Dermis blood vessel endothelial cell (primary cell): Measurements from ENCODE around the gene TOM1L2. TPM values are rescaled to one million over a fixed set of nuclear protein-coding genes. Genes with fewer than 3 reads are reported as not detected.

Source experiments
- DNase-seq: peaks from one replicate; pipeline ENCODE4 v3.0.0; 2010
- total RNA-seq: library from RNA; depleted of rRNA; stranded (reverse); fragments of >200 nt; gene quantifications from 2 replicates; pipeline ENCODE4 v1.2.3, GENCODE V29; 2014

Gene TOM1L2
- total RNA-seq, 1 donor from 2014 or later: 21.6 TPM

- no peak for DNase-seq
These were observed 140.8 kb downstream of the TOM1L2 start for GRCh38 chr17:17831208-17832031.

DNA sequence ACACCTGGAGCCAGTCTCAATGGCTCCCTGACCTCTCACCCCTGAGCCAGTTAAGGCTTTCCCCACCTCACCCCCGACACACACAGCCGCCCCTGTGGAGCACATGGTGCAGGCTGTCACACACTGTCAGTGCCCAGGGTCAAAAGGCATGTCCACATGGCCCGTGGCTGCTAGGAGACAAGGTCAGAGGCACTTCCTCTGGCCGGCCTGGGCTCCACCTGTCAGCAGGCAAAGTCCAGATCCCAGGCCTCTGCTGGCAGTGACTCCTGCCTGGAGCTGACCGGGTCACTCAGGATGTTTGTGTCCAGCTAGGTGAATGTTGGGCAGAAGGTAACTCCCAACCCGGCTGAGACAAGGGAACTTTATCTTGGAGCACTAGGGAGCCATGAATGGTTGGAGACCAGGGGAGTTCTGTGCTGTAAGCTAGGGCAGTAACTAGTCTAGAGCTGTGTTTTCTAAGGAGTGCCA, 141.4 kb downstream of the TOM1L2 start:
- no peak for DNase-seq

- DNase-seq: no peak
These were observed 142.0 kb downstream of the TOM1L2 start for GRCh38 chr17:17830269-17830567.

GRCh38 chr17:17827826-17828621, 144.2 kb downstream of the TOM1L2 start:
- DNase-seq: no peak

GRCh38 chr17:17826942-17827785, 145.0 kb downstream of the TOM1L2 start:
- no peak for DNase-seq

DNA sequence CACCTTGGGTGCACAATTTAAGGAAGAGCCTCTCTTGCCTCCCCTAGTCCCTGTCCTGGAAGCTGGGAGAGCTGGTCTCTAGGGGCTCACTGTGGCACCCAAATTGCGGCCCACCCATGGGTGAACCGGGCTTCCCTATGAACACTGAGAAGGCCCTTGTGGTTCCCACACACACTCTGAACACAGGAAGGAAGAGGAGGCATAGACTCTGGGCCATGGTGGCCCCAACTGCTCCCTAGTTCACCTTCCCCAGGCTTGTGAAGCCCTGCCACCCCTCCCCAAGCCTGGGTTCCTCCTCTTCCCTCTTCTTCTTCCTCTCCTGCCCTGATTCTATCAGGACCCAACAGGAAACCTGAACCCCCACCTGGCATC, 145.9 kb downstream of the TOM1L2 start:
- no peak for DNase-seq

- DNase-seq: no peak
These were observed 147.2 kb downstream of the TOM1L2 start for GRCh38 chr17:17824783-17825614.

GRCh38 chr17:17824119-17824782, 147.9 kb downstream of the TOM1L2 start:
- peak; percentile 21 for DNase-seq

- DNase-seq: peak; percentile 75
These were observed 148.6 kb downstream of the TOM1L2 start for GRCh38 chr17:17823433-17824118.

DNA sequence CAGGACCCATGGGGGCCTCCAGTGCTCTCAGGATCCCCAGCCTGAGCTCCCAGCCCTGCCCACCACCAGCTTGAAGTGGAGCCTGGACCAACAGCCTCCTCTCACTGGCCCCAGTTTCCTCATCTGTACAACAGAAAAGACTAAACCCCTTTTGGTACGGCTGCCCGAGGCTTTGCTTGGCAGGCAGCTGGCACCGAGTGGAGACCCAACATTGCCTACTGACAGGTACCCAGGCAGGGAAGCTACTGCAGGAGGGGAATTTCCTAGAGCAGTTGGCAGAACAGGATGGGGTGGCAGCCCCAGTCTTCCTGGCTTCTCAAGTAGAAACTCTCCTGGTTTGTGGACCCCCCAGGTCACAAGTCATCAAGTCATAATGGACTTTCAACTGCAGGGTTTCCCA, 149.6 kb downstream of the TOM1L2 start:
- no peak for DNase-seq

DNA sequence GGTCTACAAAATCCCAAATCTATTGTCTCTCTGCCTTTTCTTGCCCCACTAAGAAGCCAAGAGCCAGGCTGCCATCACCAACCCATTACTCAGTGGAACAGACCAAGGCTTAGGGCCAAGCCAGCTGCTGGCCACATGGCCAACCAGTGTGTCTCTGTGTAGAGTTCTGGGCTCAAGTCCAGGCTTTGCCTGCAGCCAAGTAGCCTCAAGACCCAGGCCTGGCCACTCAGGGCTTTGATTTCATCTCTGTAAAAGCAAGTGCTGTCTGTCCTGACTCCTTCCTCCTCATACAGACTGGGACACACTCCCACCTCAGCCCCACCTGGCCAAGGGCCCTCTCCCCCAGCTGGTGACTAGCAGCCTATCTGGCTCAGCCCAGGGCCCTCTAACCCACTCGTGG, 150.0 kb downstream of the TOM1L2 start:
- peak; percentile 21 for DNase-seq

DNA sequence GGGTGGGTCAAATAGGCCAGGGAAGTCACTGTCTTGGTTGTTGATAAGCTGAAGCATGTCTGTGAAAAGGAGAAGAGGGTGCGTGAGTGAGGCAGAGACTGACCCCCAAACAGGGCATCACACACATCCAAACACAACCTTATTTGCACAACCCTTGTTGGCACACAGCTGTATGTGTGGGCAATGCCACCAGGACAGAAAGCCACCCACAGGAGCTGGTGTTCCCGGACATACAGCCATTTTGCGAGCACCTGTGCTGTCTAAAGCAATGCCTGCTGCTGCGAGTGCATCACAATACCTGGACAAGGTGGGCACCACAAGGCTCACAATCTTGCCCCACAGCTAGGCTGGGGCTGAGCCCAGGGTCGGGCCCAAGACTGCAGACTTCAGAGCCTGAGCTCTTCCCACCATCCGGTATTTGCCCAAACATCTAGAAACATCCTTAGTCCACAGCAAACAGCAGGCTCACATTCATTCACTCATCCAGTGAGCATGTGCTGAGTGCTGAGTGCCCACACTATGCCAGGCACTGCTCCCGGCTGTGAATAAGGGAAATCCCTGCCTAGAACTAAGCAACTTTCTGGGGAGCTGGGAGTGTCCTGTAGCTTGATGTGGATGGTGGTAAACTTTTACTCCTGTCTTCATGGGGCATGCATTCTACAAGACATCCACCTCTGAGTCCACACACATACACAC, 151.6 kb downstream of the TOM1L2 start:
- DNase-seq: no peak

GRCh38 chr17:17820046-17820445, 152.2 kb downstream of the TOM1L2 start:
- DNase-seq: no peak

- DNase-seq: peak; percentile 94
These were observed 152.6 kb downstream of the TOM1L2 start for GRCh38 chr17:17819561-17819995.

DNA sequence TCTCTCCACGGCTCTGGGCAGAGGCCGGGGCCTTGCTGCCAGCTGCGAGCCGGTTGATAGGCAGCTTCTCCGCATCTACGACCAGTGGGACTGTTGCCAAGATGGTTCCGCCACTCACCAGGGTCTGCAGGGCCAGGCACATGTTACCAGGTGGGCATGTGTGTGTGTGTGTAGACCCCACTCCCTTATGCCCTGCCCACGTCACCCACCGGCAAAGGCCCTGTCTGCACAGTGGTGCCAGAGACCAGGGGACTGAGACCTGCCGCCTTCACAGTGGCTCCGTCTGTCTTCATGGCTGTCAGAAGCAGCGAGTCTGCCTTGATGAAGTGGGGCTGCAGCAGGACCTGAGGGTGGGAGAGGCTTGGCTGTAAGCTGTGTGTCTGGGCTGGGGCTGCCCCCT, 153.1 kb downstream of the TOM1L2 start:
- no peak for DNase-seq

DNA sequence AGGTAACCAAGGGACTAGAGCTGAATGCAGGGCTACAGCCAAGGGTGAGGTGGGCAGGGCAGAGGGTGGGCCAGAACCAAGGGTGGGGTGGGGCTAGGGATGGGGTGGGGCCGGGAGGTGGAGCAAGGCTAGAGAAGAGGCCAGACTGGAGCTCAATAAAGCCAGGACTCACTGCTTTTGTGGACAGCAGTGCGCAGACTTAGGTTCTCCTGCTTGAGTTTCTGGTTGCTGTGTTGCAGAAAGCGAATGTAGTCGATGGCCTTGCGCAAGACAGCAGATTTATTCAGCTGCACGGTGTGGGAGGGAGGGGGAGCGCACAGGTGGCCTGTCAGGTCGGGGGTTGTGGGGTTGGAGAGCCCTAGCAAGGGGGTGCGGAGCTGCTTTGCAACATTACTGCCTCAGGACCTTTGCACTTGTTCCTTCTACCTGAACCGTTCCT, 154.1 kb downstream of the TOM1L2 start:
- no peak for DNase-seq

DNA sequence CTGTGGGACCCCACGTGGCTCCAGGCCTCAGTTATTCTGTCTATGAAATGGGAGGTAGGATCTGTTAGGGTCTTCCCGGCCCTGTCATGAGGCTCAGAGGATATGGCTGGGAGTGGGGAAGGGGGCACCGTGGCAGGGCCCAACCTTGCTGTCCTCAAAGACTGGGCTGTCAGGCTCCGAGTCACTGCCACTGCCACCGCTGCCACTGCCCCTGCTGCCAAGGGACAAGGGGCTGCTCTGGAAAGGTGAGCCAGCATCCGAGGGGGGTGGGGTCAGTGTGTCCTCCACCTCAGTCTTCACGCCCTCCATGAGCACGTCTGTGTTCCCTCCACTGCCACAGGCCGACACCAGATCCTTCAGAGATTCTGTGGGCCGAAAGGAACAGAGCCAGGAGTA, 154.7 kb downstream of the TOM1L2 start:
- no peak for DNase-seq

GRCh38 chr17:17816831-17817551, 155.2 kb downstream of the TOM1L2 start:
- DNase-seq: no peak

- DNase-seq: no peak
These were observed 155.9 kb downstream of the TOM1L2 start for GRCh38 chr17:17816240-17816814.
